ENCODE results near the gene EDNRB.
"Not testable (repeated sequence)": the region's sequence is repeated elsewhere in the genome, so short reads cannot be mapped to it uniquely, and the experiment has no call there.

The EDNRB gene

GRCh38 chr13:77918391-77919245 is at the start of gene EDNRB:
Gene EDNRB (minus strand): TSS chr13:77918831. CDS start chr13:77918573, 258 bp downstream.
- no peak for ATAC-seq
- peak; percentile 9 for DNase-seq

- DNase-seq (no peak), ATAC-seq (no peak)
Observed at GRCh38 chr13:77966671-77967070, 48.0 kb upstream of the EDNRB start.

- ATAC-seq (no peak), DNase-seq (no peak)
Observed at GRCh38 chr13:77952737-77953136, 34.1 kb upstream of the EDNRB start.

- no peak for ATAC-seq
- no peak for DNase-seq
Observed at GRCh38 chr13:77952276-77952675, 33.6 kb upstream of the EDNRB start.

GRCh38 chr13:77946522-77946921 is 27.9 kb upstream of the EDNRB start:
- DNase-seq = no peak

GRCh38 chr13:77935063-77935462 is 16.4 kb upstream of the EDNRB start:
- not testable (repeated sequence) for ATAC-seq

More at GRCh38 chr13:77946522-77946921, 27.9 kb upstream of the EDNRB start:
- no peak for ATAC-seq

GRCh38 chr13:77930430-77930829 is 11.8 kb upstream of the EDNRB start:
- DNase-seq (no peak), ATAC-seq (no peak)

More at GRCh38 chr13:77935063-77935462, 16.4 kb upstream of the EDNRB start:
- not testable (repeated sequence) for DNase-seq

GRCh38 chr13:77928909-77929308 is 10.3 kb upstream of the EDNRB start:
- peak; percentile 75 for ATAC-seq
- DNase-seq = no peak

DNA sequence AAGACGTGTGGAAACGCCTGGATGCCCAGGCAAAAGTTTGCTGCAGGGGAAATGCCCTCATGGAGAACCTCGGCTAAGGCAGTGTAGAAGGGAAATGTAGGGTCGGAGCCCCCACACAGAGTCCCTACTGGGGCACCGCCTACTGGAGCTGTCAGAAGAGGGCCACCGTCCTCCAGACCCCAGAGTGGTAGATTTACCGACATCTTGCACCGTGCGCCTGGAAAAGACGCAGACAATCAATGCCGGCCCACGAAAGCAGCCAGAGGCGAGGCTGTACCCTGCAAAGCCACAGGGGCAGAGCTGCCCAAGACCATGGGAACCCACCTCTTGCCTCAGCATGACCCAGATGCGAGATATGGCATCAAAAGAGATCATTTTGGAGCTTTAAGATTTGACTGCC is 7.0 kb upstream of the EDNRB start:
- DNase-seq (no peak), ATAC-seq (no peak)

- no peak for ATAC-seq
Observed at GRCh38 chr13:77919921-77920294, 1.3 kb upstream of the EDNRB start.

DNA sequence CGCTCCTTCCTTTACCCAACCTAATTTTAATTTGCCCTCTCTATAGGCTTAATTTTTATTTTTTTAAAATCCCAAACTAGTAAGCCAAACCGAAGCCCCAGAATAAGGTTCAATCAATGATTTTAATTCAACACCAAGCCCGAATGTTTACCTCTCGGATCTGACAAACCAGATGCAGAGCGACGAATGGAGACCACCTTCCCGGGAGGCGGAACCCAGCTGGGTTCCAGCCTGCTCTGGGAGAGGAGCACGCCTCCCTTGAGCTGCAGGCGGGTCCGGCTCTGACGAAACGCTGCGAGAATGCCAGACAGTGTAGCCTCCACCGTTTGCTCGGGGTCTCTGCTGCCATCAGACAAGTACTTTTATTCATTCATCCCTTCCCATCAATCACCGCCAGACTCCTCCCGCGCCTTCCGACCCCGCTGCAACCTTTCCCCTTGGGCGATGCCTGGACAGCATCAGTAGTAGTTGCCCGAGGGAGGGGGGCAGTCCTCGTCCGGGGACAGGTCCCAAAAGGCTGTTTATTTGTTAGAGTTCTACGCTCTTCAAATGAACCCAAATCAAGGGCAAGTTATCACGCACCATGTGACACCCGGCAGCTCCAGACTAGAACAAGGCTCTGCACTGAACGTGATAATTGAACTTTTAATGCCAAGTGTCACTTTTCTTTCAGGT is 752 bp upstream of the EDNRB start:
- peak; percentile 7 for DNase-seq
- peak; percentile 30 for ATAC-seq

More at GRCh38 chr13:77919921-77920294, 1.3 kb upstream of the EDNRB start:
- peak; percentile 5 for DNase-seq

- DNase-seq (no peak), ATAC-seq (no peak)
Observed at GRCh38 chr13:77916488-77916887, 2.1 kb downstream of the EDNRB start.

DNA sequence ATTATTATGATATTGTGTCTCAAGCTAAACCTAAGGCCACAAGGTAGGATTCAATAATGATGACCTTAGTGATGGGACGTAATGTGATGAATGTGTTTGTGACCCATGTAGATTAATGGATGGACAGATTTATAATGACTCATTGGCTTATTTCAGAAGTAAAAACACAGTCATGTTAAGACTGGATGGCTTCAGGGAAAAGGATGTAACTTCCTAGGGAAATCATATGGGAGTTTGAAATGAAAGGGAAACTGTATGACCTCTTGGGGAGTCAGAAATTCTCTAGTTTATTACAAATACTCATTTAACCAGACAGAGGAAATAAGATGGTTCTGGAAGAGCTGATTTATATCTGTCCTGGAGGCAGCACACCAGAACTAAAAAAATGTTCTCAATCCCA is 2.9 kb downstream of the EDNRB start:
- ATAC-seq = no peak

GRCh38 chr13:77913003-77913402 is 5.6 kb downstream of the EDNRB start:
- DNase-seq = no peak
- no peak for ATAC-seq

More for the DNA sequence above, 2.9 kb downstream of the EDNRB start:
- no peak for DNase-seq

- ATAC-seq (no peak), DNase-seq (no peak)
Observed at GRCh38 chr13:77911751-77912150, 6.9 kb downstream of the EDNRB start.

GRCh38 chr13:77909827-77910226 is 8.8 kb downstream of the EDNRB start:
- DNase-seq (no peak), ATAC-seq (no peak)

DNA sequence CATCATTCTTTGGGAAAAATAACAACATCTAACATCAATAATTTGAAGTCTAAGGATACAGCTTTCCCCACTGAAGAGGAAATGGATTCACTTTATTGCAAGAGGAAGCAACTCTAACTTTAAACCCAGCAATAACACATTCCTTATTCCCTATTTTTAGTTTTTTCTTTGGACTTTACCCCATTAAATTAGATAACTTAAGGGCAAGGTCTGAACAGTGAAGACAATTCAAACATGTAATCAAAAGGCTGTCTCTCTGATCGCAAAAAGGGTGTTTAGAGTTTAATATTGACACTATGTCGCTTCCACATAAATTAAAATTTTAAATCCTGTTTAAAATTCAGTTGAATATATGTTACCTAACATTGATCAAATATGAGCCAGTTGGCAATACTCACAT is 10.1 kb downstream of the EDNRB start:
- no peak for ATAC-seq
- no peak for DNase-seq

GRCh38 chr13:77907666-77908341 is 10.8 kb downstream of the EDNRB start:
- DNase-seq = no peak
- ATAC-seq = no peak

DNA sequence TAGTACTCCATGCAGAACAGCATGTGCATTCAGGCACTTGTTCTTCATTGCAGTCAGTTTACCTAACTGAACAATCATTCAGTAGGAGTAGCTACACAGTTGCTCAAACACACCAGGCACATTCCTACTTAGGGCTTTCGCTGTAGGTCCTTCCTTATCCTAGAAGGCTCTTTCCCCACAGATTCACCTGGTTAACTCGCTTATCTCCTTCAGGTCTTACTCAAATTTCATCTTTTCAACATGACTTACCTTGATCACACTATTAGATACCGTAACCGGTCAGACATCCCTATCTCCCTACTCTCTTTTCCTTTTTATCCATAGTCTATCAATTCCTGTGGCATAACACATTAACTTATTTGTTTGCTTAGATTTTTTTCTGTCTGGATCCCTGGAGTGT is 14.6 kb downstream of the EDNRB start:
- no peak for ATAC-seq
- DNase-seq = no peak

DNA sequence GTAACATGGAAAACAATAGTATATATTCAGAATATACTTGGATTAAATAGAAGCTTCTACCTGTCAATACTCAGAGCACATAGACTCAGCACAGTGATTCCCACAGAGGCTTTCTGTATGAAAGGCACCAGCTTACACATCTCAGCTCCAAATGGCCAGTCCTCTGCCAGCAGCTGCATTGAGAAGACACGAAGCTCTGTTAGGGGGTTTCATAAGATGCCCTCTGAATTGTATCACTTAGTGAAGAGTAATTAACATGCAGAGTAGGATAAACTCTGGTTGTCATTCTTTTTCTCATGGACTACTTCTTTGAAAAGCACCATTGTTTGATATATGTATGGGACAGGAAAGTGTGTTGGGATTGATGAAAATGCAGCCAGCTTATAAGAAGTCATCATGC is 15.2 kb downstream of the EDNRB start:
- DNase-seq (no peak), ATAC-seq (no peak)

DNA sequence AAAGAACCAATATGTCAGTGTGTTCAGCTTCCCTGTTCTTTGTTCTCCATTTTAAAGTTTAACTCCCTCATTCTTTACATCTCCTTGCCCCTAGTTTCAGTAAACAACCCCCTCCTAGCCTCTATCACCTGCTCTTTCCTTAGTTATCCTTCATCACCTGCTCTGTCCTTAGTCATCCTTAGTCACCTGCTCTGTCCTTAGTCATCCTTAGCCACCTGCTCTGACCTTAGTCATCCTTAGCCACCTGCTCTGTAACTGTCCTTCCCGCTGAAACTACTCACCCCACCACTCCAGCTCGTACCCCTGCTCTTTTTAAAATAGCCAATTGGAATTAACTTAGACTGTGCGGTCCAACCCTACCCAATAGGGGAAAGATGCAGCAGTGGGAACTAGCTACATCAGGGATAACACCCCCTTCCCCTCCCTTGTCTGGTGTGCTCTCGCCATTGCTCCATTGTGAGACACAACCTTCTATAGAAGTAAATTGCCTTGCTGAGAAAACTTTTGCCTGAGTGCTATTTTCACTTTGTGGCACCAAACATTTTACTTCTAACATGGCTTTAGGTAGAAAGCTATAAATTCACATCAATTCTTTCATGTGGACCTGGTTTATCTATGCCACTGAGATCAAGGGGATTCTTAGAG is 16.2 kb downstream of the EDNRB start:
- no peak for ATAC-seq
- DNase-seq = no peak

DNA sequence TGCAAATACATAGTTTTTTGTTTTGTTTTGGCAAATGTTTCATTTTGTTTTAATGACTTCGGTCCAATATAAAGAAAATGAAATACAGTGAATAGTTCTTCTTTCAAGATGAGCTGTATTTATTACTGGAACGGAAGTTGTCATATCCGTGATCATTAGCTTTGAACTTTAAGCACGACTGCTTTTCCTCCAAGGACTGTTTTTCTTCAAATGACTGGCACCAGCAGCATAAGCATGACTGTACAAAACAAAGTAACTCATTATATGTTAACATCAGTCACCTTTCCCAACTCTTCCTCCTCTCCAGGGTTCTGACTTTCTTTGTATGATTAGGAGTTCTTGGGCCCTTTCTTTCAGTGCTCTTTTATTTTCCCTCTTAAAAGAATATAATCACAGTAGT is 20.5 kb downstream of the EDNRB start:
- DNase-seq (no peak), ATAC-seq (no peak)
